Activated effector memory CD4-positive, alpha-beta T cell treated with anti-CD3 and anti-CD28 coated beads, Interleukin-2, amount 50 U/mL, for 16 hours (primary cell): ENCODE measurements around the gene NPNT.
"Not testable (repeated sequence)": the region's sequence is repeated elsewhere in the genome, so short reads cannot be mapped to it uniquely, and the experiment has no call there.

Experiments
- DNase-seq: peaks from one replicate; pipeline ENCODE4 v3.0.0-alpha.2; 2020

The NPNT gene, protein sequence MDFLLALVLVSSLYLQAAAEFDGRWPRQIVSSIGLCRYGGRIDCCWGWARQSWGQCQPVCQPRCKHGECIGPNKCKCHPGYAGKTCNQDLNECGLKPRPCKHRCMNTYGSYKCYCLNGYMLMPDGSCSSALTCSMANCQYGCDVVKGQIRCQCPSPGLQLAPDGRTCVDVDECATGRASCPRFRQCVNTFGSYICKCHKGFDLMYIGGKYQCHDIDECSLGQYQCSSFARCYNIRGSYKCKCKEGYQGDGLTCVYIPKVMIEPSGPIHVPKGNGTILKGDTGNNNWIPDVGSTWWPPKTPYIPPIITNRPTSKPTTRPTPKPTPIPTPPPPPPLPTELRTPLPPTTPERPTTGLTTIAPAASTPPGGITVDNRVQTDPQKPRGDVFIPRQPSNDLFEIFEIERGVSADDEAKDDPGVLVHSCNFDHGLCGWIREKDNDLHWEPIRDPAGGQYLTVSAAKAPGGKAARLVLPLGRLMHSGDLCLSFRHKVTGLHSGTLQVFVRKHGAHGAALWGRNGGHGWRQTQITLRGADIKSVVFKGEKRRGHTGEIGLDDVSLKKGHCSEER

DNA sequence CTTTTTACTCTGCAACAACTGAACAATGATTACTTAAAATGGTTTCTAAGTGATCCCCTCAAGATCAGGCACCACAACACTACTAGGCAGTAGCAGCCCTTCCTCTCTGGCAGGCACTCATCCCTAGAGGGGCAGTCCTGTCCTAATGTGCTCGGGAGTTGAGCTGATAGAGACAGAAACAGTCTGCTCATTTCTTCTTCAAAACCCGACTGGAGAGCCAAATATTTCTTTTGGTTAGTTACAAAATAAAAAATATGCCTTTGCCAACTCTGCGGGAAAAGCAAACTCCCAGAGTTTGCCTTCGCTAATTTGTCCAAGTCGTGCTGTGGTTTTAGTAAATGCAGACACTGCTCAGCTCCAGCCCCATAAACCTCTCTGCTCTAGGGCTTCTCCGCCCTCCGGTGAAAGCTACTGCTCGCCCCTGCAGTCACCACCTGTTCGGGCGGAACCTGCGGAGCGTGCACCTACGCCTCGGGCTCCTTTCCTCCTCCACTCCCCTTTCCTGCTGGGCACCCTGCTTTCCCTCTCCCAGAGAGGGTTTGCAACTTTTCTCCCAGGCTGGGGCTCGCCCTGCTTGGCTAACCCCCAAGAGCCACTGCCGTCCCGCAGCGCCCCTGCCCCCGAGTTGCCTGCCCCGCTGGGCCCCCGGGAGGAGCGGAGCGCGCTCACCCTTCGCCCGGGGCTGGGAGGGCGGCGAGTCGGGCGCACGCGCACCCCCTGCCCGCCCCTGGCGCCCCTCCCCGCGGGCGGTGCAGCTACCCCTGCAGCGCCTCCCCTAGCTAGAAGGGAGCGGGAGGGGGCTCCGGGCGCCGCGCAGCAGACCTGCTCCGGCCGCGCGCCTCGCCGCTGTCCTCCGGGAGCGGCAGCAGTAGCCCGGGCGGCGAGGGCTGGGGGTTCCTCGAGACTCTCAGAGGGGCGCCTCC, at the start of gene NPNT:
Gene NPNT, plus strand, starts transcription at position 812 of the 923 bp plus-strand sequence. CDS start 182 bp downstream, outside the sequence.
- no peak for DNase-seq

DNA sequence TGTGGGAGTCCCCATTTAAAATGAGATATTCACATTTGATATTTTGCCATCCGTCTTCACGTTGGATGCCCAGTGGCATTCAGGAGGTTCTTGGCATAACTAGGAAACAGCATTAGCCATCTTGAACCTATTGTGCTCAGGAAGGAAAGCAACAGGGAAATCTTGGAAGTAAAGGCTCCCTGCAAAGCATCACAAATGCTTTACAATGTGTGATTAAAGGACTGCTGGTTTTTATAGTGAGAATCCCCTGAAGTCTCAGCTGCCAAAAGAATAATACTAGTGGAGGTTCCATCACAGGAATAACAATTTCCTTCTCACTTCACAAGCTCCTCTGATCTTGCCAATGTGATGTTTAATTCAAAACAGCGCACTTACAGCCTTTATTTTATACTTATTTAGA, 49.7 kb upstream of the NPNT start:
- no peak for DNase-seq

DNA sequence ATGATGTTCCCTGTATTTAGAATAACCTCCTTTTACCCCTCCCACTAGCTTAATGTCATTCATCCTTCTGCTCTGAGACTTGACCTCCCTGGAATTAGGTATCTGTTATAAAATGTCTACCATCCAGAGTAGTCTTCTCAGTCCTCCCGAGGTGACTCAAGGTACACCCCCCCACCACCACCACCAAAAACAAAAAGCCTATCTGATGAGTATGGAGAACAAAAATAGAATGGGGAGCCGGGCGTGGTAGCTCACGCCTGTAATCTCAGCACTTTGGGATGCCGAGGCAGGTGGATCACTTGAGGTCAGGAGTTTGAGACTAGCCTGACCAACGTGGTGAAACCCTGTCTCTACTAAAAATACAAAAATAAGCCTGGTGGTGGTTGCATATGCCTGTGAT, 46.9 kb upstream of the NPNT start:
- DNase-seq, result not testable (repeated sequence)

DNA sequence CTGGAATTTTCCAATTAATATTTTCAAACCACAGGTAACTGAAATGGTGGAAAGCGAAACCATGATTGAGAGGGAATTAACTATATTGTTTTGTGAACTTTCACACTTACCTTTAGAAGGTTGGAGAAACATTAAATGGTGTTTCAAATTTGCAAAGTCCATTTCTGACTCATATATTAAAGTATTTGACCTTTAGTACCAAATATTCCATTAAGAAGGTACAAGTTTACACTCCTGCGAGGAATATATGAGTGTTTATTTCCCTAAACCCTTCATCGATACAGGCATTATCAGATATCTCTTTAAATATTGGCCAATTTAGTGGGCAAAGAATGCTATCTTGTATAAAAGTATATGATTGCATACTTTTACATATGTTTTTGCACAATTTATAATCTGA, 44.1 kb upstream of the NPNT start:
- DNase-seq, result no peak

DNA sequence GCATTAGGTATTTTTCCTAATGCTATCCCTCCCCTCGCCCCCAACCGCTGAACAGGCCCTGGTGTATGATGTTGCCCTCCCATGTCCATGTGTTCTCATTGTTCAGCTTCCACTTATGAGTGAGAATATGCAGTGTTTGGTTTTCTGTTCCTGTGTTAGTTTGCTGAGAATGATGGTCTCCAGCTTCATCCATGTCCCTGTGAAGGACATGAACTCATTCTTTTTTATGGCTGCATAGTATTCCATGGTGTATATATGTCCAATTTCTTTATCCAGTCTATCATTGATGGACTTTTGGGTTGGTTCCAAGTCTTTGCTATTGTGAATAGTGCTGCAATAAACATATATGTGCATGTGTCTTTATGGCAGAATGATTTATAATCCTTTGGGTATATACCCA, 43.0 kb upstream of the NPNT start:
- DNase-seq, result not testable (repeated sequence)

DNA sequence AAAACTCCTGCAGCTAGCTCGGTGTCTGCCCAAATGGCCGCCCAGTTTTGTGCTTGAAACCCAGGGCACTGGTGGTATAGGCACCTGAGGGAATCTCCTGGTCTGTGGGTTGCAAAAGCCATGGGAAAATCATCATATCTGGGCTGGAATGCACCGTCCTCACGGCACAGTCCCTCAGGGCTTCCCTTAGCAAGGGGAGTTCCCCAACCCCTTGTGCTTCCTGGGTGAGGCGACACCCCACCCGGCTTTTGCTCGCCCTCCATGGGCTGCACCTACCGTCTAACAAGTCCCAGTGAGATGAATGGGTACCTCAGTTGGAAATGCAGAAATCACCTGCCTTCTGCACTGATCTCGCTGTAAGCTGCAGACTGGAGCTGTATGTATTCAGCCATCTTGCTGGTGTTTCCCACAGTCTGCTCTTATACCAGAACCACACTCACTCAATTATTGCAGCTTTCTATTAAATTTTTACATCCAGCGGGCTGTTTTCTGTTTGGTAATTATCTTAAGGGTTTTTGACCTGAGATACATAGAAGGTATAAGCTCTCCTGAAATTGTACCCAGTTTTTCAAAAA, 36.7 kb upstream of the NPNT start:
- no peak for DNase-seq

DNA sequence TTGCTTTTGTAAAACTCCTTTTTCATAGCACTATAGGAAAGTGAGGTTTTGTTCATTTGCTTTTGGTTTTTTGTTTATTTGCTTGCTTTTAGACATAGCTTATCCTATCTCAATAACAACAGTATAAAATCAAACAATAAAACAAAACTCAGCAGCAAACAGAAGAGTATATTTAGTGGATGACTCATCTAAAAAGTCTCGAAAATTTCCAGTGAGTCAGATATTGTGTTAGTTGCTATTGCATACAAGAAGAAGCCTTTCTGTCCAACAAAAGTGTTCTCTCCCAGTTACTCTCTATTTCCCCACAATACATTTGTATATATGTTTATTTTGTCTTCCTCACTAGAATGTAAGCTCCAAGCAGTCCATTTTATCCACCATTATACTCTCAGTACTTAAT, 36.0 kb upstream of the NPNT start:
- no peak for DNase-seq

DNA sequence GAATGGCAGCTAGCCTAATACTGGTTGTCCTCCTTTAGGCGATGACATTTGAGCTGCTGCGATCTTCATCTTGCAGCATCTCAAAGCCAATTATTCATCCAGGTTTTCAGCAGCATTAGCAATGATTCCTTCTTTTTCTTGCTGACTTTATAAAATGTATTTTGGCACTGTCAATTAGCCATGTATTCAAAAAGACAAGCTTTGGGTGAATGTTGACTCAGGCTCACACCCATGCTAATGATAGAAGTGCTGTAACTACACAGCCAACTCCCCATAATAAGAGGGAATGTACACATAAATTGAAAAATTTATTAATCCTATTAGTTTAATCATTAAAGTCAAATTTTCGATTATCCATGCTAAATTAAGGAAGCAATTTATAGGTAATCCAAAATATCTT, 24.3 kb upstream of the NPNT start:
- no peak for DNase-seq

DNA sequence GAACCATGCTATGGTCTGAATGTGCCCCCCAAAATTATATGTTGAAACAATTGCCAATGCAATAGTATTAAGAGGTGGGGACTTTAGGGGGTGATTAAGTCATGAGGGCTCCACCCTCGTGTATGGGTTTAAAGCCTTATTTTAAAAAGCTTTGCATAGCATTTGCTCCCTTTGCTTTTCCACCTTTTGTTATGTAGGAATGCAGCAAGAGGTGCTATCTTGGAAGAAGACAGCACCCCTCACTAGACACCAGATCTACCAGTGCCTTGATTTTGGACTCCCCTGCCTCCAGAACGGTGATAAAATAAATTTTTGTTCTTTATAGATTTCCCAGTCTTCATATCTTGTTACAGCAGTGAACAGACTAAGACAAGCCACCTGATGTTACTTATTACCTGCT, 23.3 kb upstream of the NPNT start:
- DNase-seq, result no peak

DNA sequence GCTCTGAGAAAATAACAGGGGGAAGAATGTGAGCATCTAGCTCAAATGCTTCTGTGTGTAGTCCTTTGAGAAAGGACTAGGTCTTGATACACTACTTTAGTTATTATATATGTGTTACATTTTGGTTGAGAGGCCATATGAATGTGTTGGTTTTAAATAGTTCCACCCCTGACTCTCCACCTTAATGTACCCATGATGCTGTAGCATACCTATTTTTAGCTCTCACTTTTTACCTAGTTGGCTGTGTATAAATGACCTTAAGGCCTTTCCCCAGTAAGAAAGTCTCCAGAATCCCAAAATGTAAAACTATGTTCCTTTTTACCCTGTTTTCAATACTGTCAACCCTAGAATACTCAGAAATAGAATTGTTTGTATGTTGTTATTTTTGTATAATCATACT, 20.0 kb upstream of the NPNT start:
- no peak for DNase-seq

DNA sequence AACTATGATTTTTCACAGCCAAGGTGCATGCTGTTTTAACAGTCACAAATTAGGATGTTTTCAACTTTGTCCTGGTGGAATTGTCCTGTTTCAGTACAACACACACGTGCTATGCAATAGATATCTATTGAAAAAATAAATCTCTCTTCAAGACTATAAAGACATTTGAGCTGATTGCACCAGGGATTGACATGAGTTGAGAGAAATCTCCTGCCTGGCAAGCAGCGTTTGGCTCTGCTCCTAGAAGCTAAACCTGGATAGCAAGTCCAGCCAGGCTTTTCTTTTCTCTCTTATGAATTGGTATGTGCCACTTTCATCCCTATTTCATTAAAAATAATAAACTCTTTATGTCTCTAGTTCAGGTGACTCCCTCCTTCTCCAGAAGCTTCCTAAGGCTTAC, 16.6 kb upstream of the NPNT start:
- DNase-seq, result no peak

DNA sequence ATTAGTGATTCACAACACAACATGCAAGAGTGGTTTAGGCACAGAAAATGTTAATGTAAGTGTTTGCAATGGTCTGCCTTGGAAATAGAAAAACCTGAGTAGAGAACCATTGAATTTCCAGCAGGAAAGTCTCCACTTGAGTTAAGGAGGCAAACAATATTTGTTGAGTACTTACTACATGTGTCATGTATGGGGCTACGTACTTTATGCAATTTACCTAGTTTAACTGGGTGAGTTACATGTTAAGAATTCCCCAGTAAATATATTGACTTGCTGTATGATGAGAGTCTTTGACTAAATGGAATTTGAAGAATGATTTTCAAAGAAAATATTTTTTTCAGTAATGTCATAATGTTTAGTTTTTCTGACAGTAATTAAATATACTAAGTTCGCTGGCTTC, 7.8 kb upstream of the NPNT start:
- no peak for DNase-seq

DNA sequence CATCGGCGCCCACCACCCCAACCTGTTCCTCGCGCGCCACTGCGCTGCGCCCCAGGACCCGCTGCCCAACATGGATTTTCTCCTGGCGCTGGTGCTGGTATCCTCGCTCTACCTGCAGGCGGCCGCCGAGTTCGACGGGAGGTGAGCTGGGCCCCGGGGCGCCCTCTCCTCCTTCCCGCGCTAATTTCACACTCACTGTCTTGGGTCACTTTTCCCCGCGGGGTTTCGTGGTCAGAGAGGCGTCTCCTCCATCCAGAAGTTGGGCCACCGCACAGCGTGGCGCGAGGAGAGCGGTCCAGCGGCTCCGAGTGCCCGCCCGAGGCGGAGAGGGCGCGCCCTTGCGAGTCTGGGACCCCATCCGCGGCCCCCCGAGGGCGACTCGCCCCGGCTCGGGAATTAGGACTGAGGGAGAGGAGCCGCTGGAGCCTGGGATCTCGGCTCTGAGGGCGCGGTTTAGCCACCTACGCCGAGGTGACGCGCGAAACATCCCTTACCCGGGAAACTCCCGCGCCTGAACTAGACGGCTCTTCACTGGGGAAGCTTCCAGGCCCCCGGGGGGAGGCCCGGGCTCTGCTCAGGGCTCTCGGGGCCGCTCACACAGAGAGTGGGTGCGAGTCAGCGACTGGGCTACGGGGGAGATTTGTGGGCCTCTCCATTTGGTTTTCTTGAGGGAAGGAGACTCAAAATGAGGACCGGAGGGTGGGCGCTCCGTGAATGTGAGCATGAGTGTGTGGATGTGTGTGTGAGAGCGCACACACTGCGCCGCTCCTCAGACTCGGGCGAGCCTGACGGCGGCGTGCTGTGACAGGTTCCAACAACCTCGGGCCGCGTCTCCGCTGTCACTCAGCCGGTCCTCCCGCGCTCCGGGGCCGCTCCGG, 551 bp downstream of the NPNT start:
- no peak for DNase-seq

DNA sequence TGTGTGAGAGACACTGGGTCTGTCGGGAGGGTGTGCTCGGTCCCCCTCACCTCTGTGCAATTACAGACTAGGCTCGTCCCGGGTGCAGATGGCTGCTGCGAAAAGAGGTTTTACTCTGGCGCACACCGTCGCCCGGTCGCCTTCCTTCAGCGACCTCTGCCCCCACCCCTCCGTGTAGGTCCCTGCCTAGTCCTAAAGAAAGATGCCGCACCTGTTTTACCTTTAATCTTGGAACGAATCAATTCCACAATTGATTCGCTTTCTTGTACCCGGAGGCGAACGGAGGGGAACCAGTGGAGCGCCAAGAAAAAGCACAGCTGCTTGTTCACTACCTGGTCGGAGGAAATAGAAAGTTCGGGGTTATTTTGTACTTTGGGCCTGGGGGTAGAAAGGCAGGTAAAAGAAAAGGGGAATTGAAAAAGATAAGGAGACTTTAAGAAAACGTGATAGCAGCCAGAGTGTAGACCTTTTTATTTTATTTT, 1.2 kb downstream of the NPNT start:
- no peak for DNase-seq

DNA sequence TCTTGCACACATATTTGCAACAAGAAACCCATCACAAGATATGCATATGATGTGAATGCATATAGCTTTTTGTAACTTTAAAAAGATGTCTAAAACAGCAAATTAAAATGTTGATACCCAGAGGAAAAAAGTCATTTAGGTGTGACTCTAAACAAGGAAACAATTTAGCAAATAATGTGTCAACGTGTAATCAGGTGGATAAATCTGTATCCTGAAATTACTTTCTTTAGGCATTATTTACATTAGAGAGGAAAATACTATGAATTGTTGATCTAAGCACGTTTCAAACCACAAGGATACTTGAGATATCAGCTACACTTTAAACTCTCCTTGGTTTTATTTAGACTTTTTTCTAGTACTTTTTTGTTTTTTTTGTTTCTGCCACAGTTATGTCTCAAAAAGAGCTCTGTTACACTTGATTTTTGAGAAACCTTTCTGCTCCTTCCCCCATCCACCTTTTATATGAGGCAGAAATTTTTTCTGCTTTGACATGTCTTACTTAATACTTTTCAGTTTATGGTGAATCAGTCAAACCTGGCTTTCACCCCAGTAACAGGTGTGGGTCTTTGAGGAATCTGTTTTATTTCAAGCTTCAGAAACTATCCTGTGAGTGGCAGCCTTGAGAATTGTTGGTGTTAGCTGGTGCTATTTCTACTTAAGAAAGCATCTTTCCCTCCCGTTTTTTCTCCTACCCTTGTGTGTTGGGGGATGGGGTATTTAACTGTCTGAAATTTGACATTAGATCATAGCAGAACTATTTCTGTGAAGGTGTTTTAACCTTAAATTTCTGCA, 1.9 kb downstream of the NPNT start:
- no peak for DNase-seq

DNA sequence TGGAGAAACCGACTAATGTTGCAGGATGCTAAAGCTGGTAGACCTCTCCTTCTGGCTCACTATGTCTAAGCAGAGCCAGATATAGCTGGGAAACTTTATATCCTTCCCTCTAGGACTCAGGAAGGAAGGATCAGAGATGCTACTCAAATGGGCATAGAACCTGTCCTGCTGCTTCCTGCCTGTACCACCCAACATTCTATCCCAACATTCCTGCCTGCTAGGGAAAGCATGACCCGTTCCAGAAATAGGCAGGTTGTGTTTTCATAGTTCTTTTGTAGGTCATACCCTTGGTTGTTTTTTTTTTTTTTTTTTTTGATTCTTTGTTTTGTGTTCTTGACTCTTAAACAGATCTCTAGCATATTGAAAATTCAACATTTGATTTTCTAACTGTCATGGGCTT, 5.3 kb downstream of the NPNT start:
- no peak for DNase-seq

DNA sequence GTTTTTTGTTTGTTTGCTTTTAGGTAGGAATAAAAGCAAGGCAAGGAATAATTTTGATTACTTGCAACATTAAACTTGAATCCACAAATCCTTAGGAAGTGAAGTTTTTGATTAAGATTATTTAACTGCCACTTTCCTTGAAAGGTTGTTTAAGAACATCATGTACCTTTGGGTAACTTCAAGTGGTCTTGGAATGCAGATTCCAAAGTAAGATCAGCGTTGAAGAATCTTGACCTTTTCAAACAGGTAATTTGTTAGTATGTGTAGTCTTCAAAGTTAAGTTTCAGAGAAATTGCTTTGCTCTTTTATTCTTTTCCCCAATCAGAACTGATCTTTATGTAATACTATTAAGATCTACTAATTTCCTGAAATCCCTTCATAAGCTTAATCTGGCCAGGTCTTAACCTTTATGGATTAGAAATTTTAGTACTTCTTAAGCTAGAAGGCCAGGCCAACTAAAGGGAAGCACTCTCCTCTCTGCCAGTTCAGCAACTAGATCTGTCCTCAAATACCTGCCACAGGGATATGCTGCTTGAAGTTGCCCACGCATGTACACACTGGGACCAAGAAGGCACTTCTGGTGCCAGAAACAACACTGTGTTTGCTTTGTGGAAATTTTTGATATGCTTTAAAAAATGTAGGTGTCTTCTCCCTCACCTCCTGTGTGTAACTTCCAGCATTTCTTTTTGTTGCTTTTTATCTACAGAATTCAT, 7.4 kb downstream of the NPNT start:
- no peak for DNase-seq

DNA sequence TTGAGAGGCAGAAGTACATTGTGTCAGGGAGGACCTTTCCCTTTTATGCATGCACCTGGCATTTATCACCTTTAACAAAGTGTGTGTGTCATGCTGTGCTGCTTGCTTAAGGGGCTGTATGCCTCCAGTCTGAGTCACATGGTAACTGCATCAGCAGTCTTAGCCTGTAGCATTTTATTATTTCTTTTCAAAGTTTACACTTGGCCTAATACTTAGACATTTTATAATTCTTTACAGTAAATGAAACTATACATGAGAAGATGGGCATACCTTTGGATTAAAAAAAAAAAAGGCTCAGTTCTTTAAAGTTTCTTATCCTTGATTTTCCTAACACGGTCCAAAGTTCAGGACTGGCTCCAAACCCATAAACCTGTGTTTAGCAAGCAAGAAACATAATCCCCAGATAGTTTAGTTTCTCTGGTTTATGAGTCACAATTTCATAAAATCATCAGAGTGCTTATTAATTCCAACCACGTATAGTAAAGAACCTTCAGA, 14.6 kb downstream of the NPNT start:
- DNase-seq, result no peak

DNA sequence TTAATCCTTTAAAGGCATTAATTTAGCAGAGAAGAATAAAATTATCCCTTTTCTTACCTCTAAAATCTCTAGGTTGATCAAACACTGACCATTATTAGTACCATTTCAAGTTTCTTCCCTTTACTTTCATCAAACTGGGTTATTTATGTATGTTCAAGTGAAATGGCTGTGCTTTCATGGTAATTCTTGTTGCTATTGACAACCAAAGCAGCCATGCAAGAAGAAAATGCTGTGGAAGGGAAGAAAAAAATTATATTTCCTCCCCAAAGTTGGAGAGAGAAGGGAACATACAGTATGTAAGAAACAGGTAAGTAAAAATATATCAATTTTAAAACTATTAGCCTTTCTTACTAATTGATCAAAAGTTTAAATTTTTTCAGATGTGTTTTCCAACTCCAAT, 16.2 kb downstream of the NPNT start:
- DNase-seq, result no peak

DNA sequence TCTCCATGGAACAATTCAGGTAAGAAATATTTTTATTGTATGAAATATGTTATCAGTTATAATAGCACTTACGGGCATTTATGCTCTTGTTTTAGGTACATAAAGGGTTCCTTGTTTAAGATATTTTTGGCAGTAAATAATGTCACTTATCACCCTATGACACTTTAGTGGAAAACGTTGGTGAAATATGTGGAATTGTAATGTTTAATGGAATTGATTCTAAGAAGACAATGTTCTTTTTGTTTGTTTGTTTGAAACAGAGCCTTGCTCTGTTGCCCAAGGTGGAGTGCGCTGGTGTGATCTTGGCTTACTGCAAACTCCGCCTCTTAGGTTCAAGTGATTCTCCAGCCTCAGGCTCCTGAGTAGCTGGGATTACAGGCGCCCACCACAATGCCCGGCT, 17.4 kb downstream of the NPNT start:
- no peak for DNase-seq
